GM21381 (cell line): ENCODE data around the gene CKLF.
"Not testable (repeated sequence)": the region's sequence is repeated elsewhere in the genome, so short reads cannot be mapped to it uniquely, and the experiment has no call there.

Source experiments
- ATAC-seq: cut with Tn5 transposase; IDR thresholded peaks from one replicate; pipeline ENCODE4 v1.9.1; 2021; ENCODE audit warnings: mild to moderate bottlenecking, moderate library complexity; ENCODE audit not compliant: unreplicated experiment

CKLF gene

DNA sequence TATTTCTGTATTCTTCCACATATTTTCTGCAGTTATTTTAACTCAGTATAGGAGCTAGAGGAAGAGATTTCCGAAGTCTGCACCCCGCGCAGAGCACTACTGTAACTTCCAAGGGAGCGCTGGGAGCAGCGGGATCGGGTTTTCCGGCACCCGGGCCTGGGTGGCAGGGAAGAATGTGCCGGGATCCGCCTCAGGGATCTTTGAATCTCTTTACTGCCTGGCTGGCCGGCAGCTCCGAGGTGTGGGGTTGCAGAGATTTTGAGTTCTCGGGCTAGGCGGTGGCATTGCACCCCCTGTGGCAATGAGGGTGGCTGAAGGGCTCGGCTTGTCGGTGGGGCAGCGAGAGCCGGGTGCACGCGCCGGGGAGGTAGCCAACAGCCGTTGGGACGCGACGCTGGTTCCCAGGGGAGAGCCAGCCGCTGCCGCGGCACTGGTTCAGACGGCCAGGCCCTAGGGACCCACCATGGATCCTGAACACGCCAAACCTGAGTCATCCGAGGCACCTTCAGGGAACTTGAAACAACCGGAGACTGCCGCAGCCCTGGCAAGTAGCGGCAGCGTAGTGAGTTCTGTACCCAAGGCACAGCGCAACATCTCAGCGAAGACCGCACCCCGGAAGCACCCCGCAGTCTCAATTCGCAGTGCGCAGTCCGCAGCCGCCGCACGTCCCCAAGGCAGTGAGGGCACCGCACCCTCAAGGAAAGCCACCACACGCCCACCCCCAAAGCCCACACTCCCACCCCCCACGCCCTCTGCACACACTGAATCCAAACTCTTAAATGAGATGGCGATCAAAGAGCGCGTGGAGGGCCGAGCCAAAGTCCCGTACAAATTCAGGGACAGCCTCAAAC lies 13.9 kb downstream of the CKLF start, which contains the start of gene CMTM1:
TSS of gene CMTM1 (plus strand) at position 389 of the 851 bp plus-strand sequence. CDS start at position 464, 75 bp downstream.
- no peak for ATAC-seq

DNA sequence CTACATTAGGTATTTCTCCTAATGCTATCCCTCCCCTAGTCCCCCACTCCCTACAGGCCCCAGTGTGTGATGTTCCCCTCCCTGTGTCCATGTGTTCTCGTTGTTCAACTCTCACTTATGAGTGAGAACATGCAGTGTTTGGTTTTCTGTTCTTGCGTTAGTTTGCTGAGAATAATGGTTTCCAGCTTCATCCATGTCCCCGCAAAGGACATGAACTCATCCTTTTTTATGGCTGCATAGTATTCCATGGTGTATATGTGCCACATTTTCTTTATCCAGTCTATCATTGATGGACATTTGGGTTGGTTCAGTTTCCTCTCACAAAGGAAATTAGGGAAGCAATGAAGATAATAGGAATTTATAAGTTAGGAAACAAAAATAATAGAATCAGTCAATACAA lies 14.9 kb downstream of the CKLF start:
- ATAC-seq = not testable (repeated sequence)

DNA sequence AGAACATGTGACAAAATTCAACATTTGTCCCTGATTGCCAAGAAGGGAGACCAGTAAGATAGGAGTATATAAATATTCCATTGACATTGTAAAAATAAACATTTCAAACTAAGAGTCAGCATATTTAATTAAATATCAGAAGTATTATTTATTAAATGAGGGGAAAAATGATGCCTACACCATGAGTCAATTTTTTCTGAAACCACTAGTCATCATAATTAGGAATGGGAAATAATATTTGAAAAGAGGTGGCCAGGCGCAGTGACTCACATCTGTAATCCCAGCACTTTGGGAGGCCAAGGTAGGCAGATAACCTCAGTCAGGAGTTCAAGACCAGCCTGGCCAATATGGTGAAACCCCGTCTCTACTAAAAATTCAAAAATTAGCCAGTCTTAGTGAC lies 16.0 kb downstream of the CKLF start:
- no peak for ATAC-seq

DNA sequence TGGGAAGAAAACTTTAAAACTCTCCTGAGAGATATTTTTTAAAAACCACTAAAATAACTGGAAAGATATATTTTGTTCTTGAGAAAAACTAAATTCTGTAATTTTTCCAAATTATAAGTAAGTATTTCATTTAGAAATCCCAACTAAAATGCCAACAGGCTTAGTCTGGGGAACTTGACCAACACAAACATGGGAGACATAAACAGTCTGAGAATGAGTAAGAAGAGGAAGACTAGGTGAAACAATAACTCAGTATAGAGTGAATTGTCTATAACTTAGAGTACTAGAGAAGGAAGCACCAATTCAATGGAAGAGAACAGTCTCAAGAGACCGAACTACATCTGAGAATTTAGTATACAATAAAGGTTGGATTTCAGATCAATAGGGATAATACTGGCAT lies 16.8 kb downstream of the CKLF start:
- no peak for ATAC-seq

DNA sequence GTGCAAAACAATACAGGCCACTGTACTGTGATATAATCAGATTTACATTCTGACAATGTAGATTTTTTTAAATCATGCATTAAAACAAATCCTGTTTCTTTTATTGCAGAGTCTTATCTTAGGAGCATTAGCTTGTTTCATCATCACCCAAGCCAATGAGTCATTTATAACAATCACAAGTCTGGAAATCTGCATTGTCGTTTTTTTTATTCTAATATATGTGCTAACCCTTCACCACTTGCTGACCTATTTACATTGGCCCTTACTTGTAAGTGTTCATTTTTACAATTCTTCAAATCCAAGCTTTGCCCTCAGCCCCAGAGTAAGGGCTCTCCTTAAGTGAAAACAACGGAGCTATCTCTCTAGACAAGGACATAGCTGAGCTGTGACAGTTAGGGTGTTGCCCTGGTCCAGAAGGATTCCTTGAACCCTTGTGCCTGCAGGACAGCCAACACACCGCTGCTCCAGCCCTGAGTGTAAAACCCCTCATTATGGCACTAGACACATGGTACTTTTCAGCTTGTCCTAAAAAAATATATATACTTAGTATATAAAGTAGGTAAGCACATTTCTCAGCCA lies 17.5 kb downstream of the CKLF start:
- no peak for ATAC-seq

DNA sequence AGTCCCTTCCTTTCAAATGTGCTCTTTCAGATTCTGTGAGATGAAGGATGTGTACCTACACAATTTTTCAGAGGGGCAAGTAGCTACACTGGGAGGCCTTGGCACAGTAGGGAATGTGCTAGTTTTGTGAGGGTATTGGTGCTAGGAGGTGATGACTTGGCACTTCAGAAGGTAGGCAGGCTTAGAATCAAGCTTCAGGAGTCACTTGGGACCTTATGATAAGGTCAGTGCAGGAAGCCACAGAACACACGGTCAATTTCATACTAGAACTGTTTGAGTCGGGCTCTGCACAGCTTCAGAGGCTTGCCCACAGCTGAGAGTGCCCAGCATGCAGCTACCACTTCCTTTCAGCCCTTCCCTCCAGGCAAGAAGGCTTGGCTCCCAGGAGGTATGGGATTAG lies 20.0 kb downstream of the CKLF start:
- no peak for ATAC-seq

DNA sequence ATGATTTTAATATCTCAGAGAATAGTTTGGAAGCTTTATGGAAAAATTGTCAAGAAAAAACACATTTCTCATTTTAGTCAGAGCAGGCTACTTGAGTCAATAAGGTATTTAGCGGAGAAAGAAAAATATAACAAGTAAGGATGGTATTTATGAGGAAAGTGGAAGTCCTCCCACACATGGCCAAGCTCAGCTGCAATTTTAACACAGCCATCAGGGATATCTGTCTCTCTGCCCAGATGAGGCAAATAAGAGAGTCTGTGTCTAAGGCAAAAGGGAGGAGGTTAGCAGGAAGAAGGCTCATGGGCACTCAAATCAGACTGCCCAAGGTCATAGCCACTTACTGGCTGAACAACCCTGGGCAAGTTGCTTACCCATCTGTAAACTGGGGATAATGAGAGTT lies 21.7 kb downstream of the CKLF start:
- ATAC-seq = no peak

DNA sequence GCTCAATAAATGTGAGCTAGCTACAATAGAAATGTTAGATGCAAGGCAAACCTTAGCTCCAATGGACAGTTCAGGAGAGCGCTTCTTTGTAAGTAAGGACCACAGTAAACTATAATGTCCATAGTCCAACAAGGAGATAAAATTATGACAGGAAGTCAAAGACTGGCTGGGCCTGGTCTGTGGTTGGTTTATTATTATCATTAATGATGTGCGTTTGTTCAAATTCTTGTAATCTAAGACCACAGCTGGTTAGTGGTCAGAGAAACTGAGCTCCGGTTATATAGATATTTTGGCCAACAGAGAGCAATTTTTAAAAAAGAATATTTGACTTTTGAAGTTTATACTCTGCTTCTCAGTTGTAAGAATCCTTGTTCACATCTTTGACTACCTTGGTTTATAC lies 22.2 kb downstream of the CKLF start:
- ATAC-seq = no peak

DNA sequence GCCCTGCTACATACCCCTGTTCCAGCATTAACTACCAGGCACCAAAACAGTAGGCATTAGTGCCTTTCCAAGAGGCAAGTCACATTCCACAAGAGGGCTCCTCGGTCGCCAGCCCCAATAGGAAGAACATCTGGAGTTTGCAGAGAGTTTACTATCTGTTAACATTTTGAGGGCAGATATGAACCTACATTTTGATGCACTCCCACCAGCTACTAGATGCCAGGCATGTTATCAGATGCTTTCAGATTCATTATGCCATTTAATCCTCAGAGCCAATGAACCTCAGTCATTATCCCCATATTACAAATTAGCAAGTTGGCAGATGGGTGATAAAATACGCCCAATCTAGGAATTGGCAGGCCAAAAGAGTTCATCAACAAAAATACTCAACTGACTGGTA lies 22.7 kb downstream of the CKLF start:
- no peak for ATAC-seq

DNA sequence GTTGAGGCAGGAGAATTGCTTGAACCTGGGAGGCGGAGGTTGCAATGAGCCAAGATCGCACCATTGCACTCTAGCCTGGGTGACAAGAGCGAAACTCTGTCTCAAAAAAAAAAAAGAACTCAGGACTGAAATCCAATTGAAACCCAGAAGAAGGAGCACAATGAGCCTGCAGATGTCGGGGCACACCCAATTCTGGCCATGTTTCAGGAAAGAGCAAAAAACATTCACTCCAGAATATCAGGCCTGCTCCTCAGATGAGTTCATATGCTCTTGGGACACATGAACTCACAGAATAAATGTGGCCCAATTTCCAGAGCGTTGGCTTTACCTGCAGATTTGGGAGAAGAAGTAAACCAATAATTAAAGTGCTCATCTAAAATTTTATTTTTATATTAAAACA lies 23.9 kb downstream of the CKLF start:
- no peak for ATAC-seq

DNA sequence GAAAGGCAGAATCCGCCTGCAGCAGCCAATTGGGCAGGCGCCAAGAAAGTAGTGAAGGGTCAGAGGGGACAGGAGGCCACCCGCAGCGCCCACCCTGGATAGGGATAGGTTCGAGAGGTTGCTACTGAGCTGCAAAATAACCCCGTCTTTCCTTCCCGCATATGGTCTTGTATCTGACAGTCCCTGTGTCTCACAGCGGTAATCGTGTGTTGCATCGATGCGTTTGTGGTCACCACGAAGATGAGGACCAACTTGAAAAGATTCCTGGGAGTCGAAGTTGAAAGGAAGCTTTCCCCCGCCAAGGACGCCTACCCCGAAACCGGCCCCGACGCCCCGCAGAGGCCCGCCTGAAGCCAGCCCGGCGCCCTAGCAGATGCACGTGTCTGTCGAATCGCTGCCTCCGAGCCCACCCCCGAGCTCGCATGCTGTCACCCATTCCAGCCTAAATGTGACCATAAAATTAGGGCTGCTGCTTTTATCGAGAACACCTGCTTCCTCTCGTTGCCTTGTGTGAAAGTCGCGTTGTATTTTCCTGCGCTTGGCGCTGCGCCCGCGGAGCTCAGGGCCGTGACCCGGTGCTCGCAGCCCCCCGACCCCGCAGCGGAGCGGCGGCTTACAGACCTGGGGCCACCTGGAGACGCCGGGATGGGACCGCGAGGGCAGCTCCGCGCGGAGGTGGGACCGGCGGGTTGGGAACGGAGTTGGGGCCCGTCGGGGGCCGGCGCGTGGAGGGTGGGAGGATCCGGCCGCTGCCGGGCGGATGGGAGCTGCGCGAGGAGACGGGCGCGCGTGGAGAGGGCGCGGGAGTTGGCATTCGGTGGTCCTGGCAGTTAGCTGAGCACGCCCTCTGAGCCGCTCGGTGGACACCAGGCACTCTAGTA lies 26.5 kb downstream of the CKLF start, which contains the start of gene CMTM2:
TSS of gene CMTM2 (plus strand) at position 813 of the 881 bp plus-strand sequence. CDS start 145 bp downstream, outside the sequence.
- no peak for ATAC-seq

DNA sequence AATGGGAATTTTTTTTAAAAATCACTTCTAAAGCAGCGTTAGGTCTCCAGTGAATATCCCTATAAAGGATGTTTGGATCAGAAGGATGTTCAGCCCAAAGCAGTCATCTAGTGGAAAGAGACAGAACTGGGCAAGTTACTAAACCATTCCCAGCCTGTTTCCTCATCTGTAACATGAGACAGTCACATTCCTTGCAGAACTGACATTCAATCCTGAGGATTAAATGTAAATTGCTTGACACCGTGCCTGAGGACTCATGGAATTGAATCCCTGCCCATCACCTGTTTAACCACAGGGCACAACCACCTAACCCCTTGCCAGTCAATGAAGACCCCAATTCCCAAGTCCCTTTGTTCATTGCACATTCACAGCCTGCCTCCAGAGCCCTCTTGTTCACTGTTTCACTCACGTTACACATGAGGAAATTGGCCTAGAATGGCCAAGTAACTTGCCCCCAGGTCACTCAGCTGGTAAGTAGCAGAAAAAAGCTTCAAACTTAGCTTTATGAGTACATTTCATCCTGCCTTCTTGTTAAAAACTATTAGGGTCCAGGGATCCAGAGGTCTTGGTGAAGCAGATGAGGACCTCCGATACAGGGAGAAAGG lies 28.3 kb downstream of the CKLF start:
- no peak for ATAC-seq

DNA sequence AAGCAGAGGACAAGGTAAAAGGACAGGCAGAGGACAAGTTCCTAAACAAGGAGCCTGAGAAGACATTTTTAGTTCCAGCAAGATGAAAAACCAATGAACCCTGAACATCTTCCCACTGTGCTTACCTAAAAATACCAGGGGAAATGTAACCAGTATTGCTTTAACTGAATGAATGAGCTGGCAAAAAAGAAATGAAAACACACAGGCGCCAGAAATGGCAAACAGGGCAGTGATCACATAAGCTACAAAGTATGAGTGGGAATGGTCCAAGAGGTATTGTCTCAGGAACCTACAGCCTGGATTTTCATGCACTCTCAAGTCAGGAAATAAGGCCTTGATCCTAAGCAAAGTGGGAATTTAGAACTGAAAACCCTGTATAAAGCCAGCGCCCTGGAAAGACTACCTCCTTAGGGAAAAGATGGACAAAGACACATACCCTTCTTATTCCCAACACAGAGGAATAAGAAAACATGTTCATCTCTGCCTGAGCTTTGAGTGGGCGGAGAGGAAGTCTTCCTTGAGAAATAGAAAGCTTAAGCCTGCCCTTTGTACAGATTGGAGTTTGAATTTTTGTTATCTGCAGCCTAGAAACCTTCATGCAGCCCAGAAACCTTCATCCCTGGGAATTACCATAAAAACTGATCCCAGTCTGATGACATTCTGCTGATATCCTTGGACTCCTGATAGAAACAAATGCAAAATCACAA lies 29.0 kb downstream of the CKLF start:
- no peak for ATAC-seq

DNA sequence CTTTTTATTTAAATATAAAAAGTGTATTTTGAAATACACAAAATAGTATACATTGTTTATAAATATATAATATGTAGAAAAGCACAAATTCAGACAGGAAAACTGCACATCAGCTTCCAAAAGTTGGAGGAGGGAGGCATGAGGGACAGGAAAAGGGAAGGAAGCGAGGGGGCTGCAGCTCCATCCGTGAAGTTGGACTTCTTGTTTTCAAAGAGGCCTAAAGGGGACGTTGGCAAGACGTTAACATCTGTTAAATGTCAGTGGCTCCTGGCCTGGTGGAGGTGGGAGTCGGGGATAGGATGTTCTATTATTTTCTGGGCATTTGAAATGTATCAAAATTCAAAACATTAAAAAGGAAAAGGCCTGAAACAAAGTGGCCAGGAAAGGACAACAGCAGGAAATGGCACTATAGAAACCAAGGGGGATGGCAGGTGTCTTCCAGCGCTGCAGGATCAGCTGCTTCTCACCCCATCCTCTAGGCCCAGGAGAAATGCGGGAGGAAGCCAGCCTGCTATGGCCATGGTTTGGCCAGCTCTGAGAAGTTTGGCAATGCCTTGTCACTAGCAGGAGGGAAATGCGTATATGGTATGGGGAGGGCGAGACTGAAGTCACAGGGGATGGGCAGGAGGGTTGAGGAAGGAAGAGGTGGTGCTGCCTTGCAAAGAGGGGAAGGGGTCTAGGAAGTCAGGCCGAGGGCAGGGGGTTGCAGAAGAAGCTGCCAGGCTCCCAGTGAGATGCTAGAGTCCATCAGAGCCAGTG lies 33.3 kb downstream of the CKLF start:
- ATAC-seq = no peak

DNA sequence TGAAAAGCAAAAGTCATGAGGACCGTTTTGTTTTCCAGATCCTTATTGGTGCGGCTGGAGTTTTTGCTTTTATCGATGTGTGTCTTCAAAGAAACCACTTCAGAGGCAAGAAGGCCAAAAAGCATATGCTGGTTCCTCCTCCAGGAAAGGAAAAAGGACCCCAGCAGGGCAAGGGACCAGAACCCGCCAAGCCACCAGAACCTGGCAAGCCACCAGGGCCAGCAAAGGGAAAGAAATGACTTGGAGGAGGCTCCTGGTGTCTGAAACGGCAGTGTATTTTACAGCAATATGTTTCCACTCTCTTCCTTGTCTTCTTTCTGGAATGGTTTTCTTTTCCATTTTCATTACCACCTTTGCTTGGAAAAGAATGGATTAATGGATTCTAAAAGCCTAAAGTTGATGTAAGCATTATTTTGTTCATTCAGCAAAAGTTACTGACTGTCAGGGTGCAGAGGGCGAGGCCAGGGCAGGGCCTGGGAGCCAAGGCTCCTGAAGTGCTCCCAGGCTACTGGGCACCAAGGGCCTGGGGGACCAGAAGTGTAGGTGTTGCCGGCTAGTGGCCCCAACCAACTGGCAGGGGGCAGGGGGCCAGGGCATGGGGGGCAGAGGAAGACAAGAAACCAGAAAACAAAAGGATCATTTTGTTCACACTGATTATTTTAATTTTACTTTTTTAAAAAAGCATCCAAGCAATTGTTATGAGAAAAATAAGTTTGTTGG lies 35.7 kb downstream of the CKLF start:
- no peak for ATAC-seq

DNA sequence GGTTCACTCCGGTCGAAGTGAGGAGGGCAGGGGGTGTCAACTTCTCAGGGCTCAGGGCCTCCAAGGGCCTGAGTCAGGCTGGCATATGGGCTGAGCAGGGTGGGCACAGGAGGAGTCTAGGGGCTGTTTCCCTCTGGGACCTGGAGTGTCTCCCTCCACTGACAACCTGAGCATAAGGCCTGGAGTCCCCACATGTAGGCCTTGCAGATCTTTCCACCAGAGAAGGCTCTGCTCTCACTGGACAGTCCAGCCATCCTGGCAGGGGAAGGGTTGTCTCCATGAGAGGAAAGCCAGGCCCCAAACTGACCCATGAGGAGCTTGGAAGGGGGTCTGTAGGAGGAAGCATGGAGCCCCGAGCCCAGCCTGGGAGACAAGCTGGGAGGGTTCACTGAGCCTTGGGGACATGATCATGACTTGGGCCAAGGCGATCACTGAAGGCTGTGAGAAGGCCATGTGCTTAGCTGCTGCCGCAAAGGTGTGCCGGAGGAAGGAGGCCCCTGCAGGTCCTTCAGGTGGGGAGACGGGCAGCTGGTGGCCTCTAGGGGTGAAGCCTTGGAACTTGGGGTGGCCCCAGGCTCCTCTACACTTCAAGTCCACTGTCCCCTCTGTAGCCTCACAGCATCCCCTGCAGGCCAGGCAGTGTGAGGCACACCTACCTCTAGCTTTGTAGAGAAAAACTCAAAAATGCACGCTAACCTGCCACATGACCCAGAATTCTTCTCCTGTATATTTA lies 36.8 kb downstream of the CKLF start:
- ATAC-seq = peak; percentile 77

DNA sequence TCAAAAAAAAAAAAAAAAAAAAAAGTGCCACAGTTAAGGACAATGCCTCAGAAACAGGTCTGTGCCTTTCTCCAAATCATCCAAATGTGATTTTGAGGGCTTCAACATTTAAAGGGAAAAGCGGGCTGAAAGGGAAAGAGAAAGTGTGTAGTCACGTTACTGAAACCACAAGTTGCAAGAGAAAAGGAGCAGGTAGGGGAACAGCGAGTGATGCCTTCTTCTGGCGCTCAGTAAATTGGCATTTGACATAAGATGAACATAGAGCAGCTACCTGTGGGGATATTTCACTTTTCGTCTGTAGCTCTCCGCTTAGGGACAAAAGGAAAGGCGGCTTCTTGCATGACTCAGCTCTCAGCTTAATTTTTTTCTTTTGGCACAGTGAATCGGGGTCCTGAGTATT lies 37.9 kb downstream of the CKLF start:
- ATAC-seq = no peak

DNA sequence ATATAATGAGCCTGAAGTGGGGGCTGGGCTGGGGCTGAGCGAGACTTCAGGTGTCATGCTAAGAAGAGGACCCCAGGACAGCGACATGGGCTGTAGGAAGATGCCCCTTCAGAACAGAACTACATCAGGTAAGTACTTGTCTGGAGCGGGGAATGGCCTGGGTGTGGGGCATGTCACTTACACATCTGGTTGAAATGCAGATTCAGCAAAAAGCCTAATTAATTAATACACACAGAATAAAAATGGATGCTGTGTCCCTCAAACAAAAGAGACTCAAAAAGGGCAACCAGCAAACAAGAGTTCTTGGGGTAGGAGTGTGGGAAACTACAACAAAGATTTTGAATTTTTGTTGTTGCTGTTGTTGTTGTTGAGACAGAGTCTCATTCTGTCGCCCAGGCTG lies 38.6 kb downstream of the CKLF start:
- ATAC-seq = no peak
